HG03025 (cell line): ENCODE results near the gene ARIH1.
"Not testable (repeated sequence)": the region's sequence is repeated elsewhere in the genome, so short reads cannot be mapped to it uniquely, and the experiment has no call there.

Source experiments
- ATAC-seq: cut with Tn5 transposase; IDR thresholded peaks from one replicate; pipeline ENCODE4 v1.9.1; 2021; ENCODE audit warnings: mild to moderate bottlenecking, moderate library complexity; ENCODE audit not compliant: unreplicated experiment, low FRiP score

Gene ARIH1

GRCh38 chr15:72473614-72474465, at the start of gene ARIH1:
Gene ARIH1 (plus strand): TSS chr15:72474330. CDS start chr15:72474640, 310 bp downstream.
- ATAC-seq: peak; percentile 75

- ATAC-seq: no peak
Measured at GRCh38 chr15:72426753-72427152, 47.4 kb upstream of the ARIH1 start.

GRCh38 chr15:72437650-72438316, 36.3 kb upstream of the ARIH1 start:
- ATAC-seq: no peak

- ATAC-seq: not testable (repeated sequence)
Measured at GRCh38 chr15:72442848-72443247, 31.3 kb upstream of the ARIH1 start.

- ATAC-seq: no peak
Measured at GRCh38 chr15:72445426-72445825, 28.7 kb upstream of the ARIH1 start.

- ATAC-seq: no peak
Measured at GRCh38 chr15:72450805-72451204, 23.3 kb upstream of the ARIH1 start.

- ATAC-seq: no peak
Measured at GRCh38 chr15:72451224-72451623, 22.9 kb upstream of the ARIH1 start.

- no peak for ATAC-seq
Measured at GRCh38 chr15:72456684-72457083, 17.4 kb upstream of the ARIH1 start.

- no peak for ATAC-seq
Measured at GRCh38 chr15:72460402-72460801, 13.7 kb upstream of the ARIH1 start.

GRCh38 chr15:72463702-72464101, 10.4 kb upstream of the ARIH1 start:
- ATAC-seq: no peak

GRCh38 chr15:72464251-72464650, 9.9 kb upstream of the ARIH1 start:
- ATAC-seq: no peak

- no peak for ATAC-seq
Measured at GRCh38 chr15:72468103-72468502, 6.0 kb upstream of the ARIH1 start.

GRCh38 chr15:72472992-72473610, 1.0 kb upstream of the ARIH1 start:
- no peak for ATAC-seq

- ATAC-seq: peak; percentile 34
Measured at GRCh38 chr15:72474466-72474911, 359 bp downstream of the ARIH1 start.

GRCh38 chr15:72474912-72475628, 940 bp downstream of the ARIH1 start:
- ATAC-seq: peak; percentile 44

GRCh38 chr15:72475674-72476073, 1.5 kb downstream of the ARIH1 start:
- ATAC-seq: no peak

- not testable (repeated sequence) for ATAC-seq
Measured at GRCh38 chr15:72476330-72476729, 2.2 kb downstream of the ARIH1 start.

- ATAC-seq: no peak
Measured at GRCh38 chr15:72481015-72481659, 7.0 kb downstream of the ARIH1 start.

- ATAC-seq: no peak
Measured at GRCh38 chr15:72482275-72482674, 8.1 kb downstream of the ARIH1 start.

- ATAC-seq: no peak
Measured at GRCh38 chr15:72483279-72483678, 9.1 kb downstream of the ARIH1 start.
